HG02571 (cell line): ENCODE data around the gene ADCY9.

Experiments used
- ATAC-seq: cut with Tn5 transposase; IDR thresholded peaks from one replicate; pipeline ENCODE4 v1.9.1; 2021; ENCODE audit warnings: mild to moderate bottlenecking, moderate library complexity; ENCODE audit not compliant: unreplicated experiment

Gene ADCY9

DNA sequence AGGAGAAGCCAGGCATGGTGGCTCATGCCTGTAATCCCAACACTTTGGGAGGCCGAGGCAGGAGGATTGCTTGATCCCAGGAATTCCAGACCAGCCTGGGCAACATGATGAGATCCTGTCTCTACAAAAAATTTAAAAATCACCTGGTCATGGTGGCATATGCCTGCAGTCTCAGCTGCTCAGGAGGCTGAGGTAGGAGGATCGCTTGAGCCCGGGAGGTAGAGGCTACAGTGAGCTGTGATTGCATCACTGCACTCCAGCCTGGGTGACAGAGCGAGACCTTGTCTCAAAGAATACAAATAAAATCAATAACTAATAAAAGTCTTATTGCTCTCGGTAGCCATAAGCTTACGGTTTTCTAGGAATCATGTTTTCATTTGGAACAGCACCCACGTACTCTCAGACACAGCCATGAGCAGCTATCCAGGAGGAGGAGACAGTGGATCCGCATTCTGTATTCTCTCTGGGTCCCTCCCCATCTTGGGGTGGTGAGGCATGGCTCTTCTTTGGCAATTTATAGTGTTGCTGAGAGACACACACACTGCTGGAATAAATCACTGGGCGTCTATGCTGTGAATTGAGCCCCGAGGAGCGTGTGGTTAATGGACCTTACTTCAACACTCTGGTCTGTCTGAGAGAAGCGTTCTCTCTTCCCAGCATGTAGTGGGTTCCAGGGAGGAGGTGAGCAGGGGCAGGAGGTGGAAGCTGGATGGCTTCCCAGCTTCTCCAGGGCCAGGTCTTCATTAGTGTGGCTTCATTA, 8.5 kb upstream of the ADCY9 start:
- ATAC-seq, result no peak

DNA sequence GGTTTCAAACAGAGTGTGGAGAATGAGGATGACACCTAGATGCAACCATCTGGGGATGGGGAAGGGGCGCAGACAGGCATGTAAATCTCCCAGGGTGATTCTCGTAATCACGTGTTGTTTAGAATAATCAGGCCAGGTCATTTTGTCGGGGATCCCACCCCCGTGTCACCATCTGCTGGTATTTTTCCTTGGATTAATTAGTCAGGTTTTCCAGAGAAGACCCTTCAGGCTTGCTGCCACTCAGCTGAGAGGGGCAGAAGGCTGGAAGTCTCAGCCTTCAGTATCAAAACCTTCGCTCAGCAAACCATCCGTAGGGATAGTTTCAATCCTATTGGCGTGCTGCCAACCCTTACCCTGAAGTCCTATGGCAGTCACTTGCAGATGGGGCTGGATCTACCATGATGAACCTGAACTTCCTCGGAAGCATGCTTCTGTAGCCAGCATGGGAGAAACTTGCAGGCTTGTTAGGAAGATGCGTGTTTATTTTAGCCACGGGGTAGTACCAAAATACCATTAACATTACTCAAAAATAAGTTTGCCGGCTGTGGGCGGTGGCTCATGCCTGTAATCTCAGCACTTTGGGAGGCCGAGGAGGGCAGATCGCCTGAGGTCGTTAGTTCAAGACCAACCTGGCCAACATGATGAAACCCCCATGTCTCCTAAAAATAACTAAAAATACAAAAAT, 7.5 kb upstream of the ADCY9 start:
- ATAC-seq, result no peak

DNA sequence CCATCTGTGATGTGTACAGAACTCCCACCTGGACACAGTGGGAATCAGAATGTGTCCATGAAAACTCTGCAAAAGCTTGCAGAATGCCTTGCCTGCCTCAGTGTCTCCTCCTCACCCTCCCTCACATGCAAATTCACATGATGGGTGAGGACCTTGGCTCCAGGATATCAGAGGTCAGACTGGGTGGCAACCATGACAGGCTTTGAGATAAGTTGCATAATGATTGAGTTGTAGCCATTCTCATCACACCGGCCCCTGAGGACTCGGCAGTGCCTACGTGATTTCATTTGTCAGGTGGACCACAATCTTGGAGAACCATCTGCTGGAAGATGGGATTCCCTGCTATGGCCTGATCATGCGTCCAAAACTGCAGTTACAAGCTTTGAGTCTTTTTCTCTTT, 3.9 kb upstream of the ADCY9 start:
- ATAC-seq, result no peak

DNA sequence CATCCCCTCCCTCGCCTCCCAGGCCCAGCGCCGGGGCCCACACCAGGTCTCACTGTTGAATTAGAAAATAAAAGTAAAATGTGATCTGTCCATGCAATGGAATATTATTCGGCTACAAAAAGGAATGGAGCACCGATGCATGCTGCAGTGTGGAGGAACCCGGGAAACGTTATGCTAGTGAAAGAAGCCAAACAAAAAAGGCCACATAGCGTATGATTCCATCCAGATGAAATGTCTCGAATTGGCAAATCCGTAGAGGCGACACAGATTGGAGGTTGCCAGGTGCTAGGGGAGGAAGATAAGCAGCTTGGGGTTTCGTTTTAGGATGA, 972 bp upstream of the ADCY9 start:
- no peak for ATAC-seq

DNA sequence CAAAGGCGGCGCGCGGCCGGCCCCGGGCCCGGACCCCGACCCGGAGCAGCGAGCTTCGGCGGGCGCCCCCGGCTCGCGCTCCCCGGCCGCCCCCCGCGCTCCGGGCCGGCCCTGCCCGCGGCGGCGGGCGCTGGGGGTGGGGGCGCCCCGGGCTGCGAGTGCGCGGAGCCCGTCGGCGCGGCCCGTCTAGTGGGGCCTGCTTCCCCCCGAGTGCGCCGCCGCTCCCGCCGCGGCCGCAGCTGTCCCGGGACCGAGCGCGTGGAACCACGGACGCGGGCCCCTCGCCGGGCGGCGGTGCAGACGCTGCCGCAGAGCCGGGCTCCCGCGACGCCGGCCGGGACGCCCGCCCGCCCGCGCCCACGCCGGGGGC, 308 bp downstream of the ADCY9 start:
- no peak for ATAC-seq

DNA sequence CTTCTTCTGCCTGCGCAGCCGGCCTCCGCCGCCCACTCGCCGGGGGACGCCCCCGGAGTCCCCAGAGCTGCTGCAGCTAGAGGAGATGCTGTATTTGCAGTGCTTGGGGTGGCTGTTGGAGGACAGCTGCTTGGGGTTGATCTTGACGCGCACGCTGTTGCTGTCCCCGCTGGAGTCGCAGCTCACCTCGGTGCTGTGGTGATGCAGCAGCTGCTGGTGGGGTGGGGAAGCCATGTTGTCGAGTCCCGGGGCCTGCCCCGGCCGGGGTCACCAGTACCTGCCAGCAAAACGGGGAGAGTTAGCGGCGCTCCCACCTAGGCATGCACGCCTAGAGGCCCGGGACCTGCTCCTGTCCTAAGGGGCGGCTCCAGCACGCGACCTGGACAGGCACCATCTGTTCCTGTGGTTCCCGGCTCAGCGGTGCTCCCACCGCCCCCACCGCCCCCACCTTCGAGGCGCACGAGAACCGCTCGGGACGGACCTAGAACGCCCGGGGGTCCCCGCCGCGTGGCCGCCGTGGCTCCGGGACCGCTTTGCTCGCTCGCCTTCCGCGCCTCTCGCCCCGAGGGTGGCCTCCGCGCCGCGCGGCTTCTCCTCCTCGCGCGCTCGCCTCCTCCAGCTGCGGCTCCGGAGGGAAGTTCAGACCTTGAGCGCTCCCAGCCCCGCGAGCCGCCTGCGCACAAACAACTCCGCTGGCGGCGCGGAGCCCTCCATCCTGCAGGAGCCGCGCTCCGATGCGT, 863 bp downstream of the ADCY9 start:
- no peak for ATAC-seq

DNA sequence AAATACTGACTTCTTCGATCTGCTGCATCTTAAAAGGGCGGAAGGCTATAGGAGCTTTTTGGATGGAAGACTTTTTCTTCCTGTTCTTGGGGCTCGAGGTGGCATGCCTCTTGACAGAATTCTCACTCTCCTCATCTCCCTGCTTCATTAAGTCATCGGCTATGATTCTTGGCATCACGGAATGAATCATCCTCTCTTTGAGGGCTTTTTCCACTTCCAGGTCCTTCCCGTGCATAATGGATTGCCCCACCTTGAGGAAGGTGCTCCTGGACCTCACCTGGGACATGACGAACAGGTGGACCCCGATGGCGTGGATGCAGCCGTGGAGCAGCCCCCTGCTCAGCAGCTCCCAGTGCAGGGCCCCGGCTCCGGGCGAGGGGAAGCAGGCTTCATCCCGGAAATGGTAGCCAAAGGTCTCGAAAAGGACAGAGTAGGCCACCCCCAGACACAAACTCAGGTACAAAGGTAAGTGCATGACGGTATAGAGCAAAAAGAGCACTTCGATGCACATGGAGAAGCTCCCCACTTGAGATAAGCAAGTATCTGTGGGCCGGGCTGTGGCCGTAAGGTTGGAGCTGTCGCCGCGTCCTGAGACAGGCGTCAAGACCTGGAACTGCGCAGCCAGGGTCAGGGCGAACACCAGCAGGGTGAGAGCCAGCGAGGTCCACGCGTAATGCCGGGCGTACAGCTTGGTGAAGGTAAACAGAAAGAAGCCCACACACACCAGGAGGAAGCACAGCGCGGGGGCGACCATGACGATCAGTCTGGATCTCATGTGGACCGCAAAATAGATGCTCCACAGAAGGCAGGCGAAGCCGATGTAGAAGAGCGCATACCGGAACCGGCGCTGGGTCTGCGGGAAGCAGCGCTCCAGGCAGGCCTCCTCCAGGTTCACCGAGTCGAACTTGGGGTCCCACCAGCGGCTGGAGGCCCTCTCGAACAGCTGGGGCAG, 1.7 kb downstream of the ADCY9 start:
- no peak for ATAC-seq

DNA sequence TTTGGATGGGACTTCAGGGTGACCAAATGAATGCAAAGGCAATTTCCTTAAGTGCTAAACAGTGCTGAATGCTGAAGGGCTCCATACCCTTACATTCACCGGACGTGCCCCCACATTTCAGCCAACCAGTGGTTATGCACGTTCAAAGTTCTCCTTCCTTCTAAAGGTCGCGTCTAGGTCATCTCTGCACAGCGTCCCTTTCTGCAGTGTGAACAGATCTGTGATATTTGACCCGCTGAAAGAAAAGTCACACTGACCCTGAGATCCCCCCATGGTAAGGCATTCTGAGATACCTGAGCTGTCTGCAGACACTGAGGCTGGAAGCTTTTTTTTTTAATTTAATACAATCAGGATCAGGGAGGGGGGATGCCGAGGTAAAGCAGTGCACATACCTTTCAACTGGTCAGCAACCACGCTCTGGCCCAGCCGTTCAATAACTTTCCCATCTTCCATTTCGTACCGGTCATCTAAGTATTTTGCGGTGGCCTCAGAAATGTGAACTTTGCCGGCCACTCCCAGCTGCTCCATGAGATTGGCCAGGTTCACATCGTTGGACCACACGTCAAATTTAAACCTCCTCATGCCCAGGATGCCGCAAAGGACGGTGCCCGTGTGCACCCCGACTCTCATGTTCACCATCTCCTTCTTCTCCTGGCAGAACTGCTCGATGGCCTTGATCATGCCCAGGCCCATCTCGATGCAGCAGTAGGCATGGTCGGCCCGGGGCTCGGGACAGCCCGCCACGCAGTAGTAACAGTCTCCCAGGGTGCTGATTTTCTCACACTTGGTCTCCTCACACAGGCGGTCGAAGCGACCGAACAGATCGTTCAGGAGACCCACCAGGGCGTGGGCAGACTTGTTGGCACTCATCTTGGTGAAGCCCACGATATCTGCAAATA, 2.6 kb downstream of the ADCY9 start:
- ATAC-seq, result no peak

DNA sequence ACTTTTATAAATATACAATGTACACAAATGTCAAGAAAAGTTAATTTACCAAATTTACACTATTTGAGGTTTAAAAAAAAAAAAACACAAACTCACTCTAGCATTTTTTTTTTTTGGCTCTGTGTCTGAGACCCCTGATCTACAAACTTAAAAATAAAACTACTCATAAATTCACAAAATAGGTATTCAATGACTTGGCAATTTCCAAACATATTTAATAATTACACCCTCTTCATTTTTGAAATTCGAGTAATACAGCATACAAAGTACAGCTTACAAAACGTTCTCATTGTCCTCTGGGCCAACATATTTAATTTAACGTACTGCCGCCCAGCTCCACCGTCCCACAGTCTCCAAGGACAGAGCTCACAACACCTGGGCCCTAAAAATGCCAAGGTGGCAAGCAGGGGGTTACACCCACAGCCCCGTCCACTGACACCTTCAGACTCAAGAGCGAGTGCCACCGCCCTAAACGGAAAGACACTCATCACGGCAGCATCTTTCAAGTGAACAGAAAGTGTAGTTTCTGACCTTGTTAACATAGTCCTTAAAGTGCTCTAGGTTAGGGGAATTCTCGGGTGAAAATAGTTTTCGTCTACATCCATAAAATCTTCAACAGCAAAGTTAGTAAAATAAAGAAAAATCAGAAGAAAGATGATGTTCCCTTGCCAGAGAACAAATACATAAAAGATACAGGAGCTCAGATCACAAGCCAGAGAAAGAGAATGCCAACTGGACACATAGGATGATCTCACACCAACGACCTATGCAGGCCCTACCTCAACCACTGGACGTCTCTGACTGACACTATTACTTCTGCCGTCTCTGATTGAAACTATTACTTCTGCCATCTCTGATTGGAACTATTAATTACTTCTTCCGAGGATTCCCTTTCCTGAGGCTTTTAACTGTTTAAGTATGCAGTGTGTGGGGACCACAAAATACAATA, 4.2 kb downstream of the ADCY9 start:
- no peak for ATAC-seq

DNA sequence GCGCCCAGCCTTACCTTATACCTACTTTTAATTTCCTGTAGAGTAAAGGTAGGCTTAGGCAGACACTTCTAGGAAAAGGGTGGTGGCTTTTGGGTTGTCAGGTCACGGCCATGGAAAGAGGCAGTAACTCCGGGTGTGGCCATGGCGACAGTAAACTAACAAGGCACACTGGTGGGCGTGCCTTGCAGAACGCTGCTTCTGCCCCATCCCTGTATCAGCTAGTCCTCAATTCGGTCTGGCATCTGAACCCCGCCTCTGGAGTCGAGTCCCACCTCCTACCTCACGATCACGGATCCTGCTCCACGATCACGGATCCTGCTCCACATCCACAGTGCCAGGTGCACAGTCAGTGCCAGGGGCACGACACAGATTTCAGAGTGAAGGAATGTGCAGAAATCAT, 5.6 kb downstream of the ADCY9 start:
- no peak for ATAC-seq

DNA sequence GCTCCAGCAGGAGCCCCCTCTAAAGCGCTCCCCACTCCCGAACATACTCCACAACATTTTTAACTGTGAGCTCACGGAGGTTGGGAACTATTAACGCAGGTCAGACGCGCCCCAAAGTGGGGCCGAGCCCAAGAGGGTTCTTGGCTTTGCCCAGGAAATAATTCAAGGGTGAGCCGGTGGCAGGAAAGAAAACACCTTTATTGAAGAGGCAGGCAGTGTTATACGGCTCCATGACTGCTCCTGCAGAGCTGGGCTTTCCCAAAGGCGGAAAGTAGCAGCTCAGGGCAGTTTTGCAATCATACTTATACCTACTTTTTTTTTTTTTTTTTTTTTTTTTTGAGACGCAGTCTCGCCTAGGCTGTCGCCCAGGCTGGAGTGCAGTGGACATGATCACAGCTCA, 6.2 kb downstream of the ADCY9 start:
- ATAC-seq, result no peak

DNA sequence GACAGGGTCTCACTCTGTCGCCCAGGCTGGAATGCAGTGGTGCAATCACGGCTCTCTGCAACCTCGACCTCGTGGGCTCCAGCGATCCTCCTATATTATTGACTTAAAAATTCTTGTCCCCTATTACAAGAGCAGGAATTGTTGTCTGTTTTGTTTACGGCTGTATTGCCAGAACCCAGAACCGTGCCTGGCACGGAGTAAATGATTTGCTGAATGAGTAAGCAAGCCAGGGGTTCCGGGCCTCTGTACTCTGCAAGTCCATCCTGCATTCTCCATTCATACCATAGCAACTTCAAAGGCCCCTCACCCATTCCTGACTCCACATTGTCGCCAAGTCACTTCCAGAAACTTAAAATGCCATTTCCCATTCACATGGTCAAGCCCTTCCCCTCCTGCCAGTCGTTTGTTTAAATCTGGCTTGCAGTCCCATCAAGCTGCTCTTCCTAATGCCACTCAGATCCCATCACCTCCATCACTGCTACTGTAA, 6.9 kb downstream of the ADCY9 start:
- ATAC-seq, result no peak

DNA sequence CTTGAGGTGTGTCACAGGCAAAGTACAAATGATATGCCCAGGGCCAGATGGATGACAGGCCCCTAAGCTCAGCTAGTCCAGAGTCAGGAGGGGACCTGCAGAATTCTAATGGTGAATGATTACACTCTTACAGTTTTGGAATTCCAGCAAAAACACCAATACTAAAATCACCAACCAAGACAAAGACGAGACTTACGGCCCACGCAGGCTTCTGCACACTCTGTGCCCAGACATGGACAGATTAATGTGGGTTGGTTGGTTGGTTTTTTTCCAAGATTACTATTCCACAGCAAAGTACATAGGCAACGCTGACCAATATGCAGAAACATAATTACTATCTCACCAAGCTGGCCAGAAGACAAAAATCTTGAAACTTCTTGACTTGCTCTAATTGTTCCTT, 9.7 kb downstream of the ADCY9 start:
- no peak for ATAC-seq

DNA sequence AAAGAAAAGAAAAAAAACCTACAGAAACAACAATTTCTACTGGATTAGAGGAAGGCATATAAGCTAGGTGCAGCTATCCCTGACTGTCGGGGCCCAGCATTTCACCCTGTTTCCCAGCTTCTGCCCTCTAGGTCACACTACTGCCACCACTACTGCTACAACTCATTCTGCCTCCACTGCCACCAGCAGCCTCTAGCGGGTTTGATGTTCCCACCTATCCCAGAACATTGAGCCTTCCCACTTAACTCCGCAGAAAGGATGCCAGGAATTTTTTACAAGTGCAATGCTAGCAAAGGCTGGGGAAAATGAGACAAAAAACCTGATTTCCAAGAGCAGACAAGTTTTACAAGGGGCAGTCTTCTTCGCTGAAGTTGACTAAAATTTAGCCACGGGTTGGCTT, 10.4 kb downstream of the ADCY9 start:
- ATAC-seq, result no peak

DNA sequence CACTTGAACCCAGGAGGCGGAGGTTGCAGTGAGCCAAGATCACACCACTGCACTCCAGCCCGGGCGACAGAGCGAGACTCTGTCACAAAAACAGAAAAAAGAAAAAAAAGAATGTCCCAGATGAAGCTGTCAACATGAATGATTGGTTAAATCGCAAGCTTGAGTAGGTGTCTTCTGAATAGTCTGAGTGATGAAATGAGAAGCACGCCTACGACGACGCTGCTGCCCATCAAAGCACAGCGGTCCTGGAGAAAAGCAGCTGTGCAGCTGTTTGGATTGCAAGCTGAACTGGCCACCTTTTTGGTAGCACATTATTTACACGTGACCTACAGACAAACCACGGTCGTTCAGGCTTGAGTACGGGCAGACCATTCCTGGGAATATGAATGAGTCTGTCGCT, 12.5 kb downstream of the ADCY9 start:
- ATAC-seq, result no peak

DNA sequence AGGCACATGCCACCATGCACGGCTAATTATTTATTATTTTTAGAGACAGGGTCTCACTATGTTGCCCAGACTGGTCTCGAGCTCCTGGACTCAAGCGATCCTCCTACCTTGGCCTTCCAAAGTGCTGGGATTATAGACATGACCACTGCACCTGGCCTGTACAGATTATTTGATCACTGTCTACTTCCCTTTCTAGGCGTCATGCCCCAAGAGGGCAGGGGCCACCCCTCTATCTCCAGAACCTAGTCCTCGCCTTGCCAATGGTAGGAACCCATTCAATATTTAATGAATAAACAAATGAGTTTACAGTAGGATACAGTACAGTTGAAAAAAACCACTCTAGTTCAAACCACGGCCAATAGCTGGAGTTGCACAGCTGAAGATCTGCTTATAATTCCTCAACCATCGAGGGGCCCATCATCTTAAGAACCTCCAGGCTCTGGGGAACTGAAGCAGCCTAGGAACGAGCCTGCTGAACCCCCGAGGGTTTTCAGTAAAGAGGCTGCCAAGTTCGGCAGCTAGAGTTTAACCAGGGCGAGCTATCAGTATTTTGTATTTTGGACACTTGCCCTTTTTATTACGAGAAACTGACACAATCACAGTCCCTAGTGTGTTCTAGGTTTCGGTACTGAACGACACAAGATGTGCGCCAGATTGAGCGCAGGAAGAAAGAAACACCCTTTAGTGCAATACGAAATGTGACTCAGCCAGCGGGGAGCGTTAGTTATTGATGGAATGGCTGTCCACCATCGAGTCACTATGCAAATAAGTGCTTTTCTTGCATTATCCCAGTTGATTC, 14.6 kb downstream of the ADCY9 start:
- ATAC-seq, result no peak

DNA sequence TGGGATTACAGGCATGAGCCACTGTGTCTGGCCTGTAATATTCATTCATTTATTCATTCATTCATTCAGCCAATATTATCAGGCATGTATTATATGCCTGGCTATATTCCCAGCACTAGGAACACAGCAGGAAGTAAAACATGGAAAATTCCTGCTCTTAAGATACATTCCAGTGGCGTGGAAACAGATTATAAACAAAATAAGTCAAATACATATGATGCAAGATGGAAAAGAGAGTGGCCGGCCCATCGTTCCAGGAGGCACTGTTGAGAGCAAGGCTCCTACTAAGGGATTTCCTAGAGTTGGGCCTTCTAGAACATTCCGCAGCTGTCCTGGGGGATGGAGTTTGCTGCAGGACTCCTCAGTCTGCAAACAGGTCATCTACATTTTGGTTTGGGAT, 17.7 kb downstream of the ADCY9 start:
- ATAC-seq, result no peak

DNA sequence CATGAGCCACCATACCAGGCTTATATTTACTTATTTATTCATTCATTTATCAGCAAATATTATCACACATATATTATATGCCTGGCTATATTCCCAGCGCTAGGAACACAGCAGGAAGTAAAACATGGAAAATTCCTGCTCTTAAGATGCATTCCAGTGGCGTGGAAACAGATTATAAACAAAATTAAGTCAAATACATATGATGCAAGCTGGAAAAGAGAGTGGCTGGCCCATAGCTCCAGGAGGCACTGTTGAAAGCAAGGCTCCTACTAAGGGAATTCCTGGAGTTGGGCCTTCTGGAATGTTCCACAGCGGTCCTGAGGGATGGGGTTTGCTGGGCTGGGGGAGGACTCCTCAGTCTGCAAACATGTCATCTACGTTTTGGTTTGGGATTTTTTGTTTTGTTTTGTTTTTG, 18.4 kb downstream of the ADCY9 start:
- no peak for ATAC-seq
